Activated CD8-positive, alpha-beta T cell treated with anti-CD3 and anti-CD28 coated beads for 36 hours (primary cell): ENCODE measurements around the gene ATP13A1. TPM values are rescaled to one million over a fixed set of nuclear protein-coding genes. Genes with fewer than 3 reads are reported as not detected.

Source experiments
- ATAC-seq: fragments of 200-7000 bp; cut with Tn5 transposase; one replicate; pipeline ENCODE4 v1.10.0; 2021; ENCODE audit warnings: mild to moderate bottlenecking, moderate library complexity
- CTCF ChIA-PET: fragments of 350-600 bp; sonication (Branson Sonifier 250); formaldehyde crosslinking; loops from one replicate; lab custom pipeline; 2021; ENCODE audit warnings: antibody characterized with exemption; lab: Charles Lee
- POLR2A ChIA-PET: fragments of 350-600 bp; sonication (Branson Sonifier 250); formaldehyde crosslinking; loops from one replicate; lab custom pipeline; 2021; ENCODE audit warnings: antibody characterized with exemption; lab: Charles Lee
- DNase-seq: peaks from one replicate; pipeline ENCODE4 v3.0.0-alpha.2; 2020
- H3K27ac Mint-ChIP-seq: one replicate; pipeline ENCODE4 v1.8.0; 2021; ENCODE audit warnings: mild to moderate bottlenecking, mixed read lengths
- H3K27me3 Mint-ChIP-seq: one replicate; pipeline ENCODE4 v1.8.0; 2021; ENCODE audit warnings: mixed read lengths
- H3K36me3 Mint-ChIP-seq: one replicate; pipeline ENCODE4 v1.8.0; 2021; ENCODE audit warnings: low read depth, mixed read lengths
- H3K4me1 Mint-ChIP-seq: one replicate; pipeline ENCODE4 v1.8.0; 2021; ENCODE audit warnings: low read depth, mixed read lengths
- H3K4me3 Mint-ChIP-seq: one replicate; pipeline ENCODE4 v1.8.0; 2021; ENCODE audit warnings: mild to moderate bottlenecking, moderate library complexity, mixed read lengths
- H3K9me3 Mint-ChIP-seq: one replicate; pipeline ENCODE4 v1.8.0; 2021; ENCODE audit warnings: mixed read lengths
- intact Hi-C: fragments of 100-400 bp; cut with micrococcal nuclease; formaldehyde crosslinking; loops from one replicate; pipeline ENCODE4 v1.10.0; 2022
- total RNA-seq, 2 experiments: library from RNA; stranded (reverse); gene quantifications; one replicate each; pipeline ENCODE4 v1.2.3, GENCODE V29; 2021
- TF ChIP-seq, protein P1 (sequence below): fragments of 200-600 bp; IDR thresholded peaks from one replicate; pipeline ENCODE4 v1.8.0; 2022; ENCODE audit warnings: antibody characterized with exemption, mild to moderate bottlenecking

Gene ATP13A1
- total RNA-seq, 2 experiments from 2014 or later, result 52.4 to 53.1 TPM

- peaks cover 14% of the 10 kb centered on the region for H3K36me3 Mint-ChIP-seq
- no peak overlapping the region for H3K4me3 Mint-ChIP-seq
- no peak overlapping the region for H3K27ac Mint-ChIP-seq
- DNase-seq (no peak), ATAC-seq (no peak)
- H3K9me3 Mint-ChIP-seq, result no peaks in the 10 kb centered on the region
- intact Hi-C loops, result no loop called here
- no peaks in the 10 kb centered on the region for H3K27me3 Mint-ChIP-seq
- ChIA-PET POLR2A (interaction anchor here (0.7 to 1.8 kb wide), 6 partner anchors 7 to 87 kb away, joined by 3 to 5 read pairs (median 4); partner anchors contain the start of gene LPAR2), CTCF (interaction anchor here (0.9 to 3.5 kb wide), 5 partner anchors 65 to 88 kb away, joined by 3 to 13 read pairs (median 3); no protein-coding TSS in a partner anchor)
- TF ChIP-seq, protein P1, sequence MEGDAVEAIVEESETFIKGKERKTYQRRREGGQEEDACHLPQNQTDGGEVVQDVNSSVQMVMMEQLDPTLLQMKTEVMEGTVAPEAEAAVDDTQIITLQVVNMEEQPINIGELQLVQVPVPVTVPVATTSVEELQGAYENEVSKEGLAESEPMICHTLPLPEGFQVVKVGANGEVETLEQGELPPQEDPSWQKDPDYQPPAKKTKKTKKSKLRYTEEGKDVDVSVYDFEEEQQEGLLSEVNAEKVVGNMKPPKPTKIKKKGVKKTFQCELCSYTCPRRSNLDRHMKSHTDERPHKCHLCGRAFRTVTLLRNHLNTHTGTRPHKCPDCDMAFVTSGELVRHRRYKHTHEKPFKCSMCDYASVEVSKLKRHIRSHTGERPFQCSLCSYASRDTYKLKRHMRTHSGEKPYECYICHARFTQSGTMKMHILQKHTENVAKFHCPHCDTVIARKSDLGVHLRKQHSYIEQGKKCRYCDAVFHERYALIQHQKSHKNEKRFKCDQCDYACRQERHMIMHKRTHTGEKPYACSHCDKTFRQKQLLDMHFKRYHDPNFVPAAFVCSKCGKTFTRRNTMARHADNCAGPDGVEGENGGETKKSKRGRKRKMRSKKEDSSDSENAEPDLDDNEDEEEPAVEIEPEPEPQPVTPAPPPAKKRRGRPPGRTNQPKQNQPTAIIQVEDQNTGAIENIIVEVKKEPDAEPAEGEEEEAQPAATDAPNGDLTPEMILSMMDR, result no peak
- H3K4me1 Mint-ChIP-seq, result peaks cover 35% of the 10 kb centered on the region
These were observed 43.6 kb downstream of the ATP13A1 start for GRCh38 chr19:19619849-19620210.

DNA sequence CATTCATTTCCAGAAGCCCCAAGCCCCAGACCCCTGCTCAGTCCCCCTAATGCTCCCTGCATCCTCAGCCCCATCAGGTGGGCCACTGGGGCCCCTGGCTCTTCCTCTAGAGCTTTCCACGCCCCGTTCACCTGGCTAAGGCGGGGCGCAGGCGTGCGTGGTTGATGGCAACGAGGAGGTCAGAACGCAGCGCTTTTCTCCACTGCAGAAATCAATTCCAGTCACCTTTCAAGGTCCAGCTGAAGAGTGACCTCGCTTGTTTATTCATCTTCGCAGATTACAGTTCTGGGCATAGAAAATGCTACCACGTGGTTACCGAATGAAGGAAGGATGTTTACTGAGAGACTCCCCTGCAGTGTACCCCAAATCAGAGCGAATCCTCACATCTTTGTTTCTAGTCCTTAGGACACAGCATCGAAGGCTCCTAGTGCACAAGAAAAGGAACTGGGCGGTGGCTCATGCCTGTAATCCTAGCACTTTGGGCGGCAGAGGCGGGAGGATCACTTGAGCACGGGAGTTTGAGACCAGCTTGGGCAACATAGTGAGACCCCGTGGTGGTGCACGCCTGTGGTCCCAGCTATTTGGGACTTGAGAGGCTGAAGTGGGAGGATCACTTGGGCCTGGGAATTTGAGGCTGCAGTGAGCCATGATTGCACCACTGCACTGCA, 44.2 kb downstream of the ATP13A1 start:
- no peaks in the 10 kb centered on the region for H3K27me3 Mint-ChIP-seq
- H3K4me1 Mint-ChIP-seq, result peaks cover 35% of the 10 kb centered on the region
- H3K9me3 Mint-ChIP-seq, result no peaks in the 10 kb centered on the region
- ATAC-seq (no peak), DNase-seq (no peak)
- H3K36me3 Mint-ChIP-seq, result peaks cover 11% of the 10 kb centered on the region
- CTCF ChIA-PET, result interaction anchor here (0.9 to 1.4 kb wide), 4 partner anchors 65 to 88 kb away, joined by 3 to 4 read pairs (median 3); no protein-coding TSS in a partner anchor
- TF ChIP-seq, protein P1, result no peak
- H3K4me3 Mint-ChIP-seq, result peak overlapping the region; percentile 80
- intact Hi-C loops, result no loop called here
- POLR2A ChIA-PET, result interaction anchor here (0.7 to 1.8 kb wide), 6 partner anchors 8 to 17 kb away, joined by 3 to 5 read pairs (median 4); partner anchors contain the start of gene LPAR2
- H3K27ac Mint-ChIP-seq, result peak overlapping the region; percentile 72

- TF ChIP-seq, protein P1, result no peak
- Mint-ChIP-seq H3K27ac (peak within 1 kb of the TSS; percentile 72), H3K36me3 (peaks cover 5% of the 10 kb centered on the region), H3K4me1 (peaks cover 40% of the 10 kb centered on the region), H3K4me3 (peak within 1 kb of the TSS; percentile 80), H3K27me3 (no peaks in the 10 kb centered on the region), H3K9me3 (no peaks in the 10 kb centered on the region)
- intact Hi-C loops, result no loop called here
- DNase-seq (peak; percentile 100), ATAC-seq (peak; percentile 96)
- ChIA-PET POLR2A (interaction anchor here (0.6 to 2.0 kb wide), 6 partner anchors 9 to 44 kb away, joined by 3 to 6 read pairs (median 4); no protein-coding TSS in a partner anchor), CTCF (interaction anchor here (0.6 to 1.4 kb wide), 5 partner anchors 14 to 87 kb away, joined by 3 to 4 read pairs (median 3); no protein-coding TSS in a partner anchor)
These were observed 45.0 kb downstream of the ATP13A1 start, which contains the start of gene PBX4 for GRCh38 chr19:19618219-19619051. Gene PBX4, minus strand, starts transcription at chr19:19618687. Its CDS starts 58 bp downstream, at chr19:19618629.

DNA sequence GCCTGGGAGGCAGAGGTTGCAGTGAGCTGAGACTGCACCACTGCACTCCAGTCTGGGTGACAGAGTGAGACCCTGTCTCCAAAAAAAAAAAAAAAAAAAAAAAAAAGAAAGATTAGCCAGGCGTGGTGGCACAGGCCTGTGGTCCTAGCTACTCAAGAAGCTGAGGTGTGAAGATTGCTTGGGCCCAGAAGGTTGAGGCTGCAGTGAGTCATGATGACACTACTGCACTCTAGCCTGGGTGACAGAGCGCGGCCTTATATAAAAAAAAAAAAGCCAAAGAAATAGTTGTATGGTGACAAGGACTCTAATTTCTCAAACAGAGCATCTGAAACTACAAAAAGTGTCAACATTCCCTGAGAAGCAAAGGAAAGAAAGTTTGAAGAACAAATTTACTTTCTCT, 48.4 kb downstream of the ATP13A1 start:
- Mint-ChIP-seq H3K4me3 (peak overlapping the region; percentile 26), H3K27ac (peak overlapping the region; percentile 84), H3K9me3 (no peaks in the 10 kb centered on the region), H3K27me3 (no peaks in the 10 kb centered on the region), H3K4me1 (peaks cover 49% of the 10 kb centered on the region), H3K36me3 (peaks cover 2% of the 10 kb centered on the region)
- DNase-seq, result peak; percentile 73
- CTCF ChIA-PET, result interaction anchor here (1.3 kb wide), 1 partner anchor 83 kb away, joined by 4 read pairs; no protein-coding TSS in a partner anchor
- TF ChIP-seq, protein P1, result no peak
- intact Hi-C loops, result no loop called here
- POLR2A ChIA-PET, result interaction anchor here (1.5 to 2.6 kb wide), 3 partner anchors 11 to 83 kb away, joined by 3 to 6 read pairs (median 3); no protein-coding TSS in a partner anchor
- ATAC-seq, result peak; percentile 53
